ENCODE data around the gene S100A10. TPM values are rescaled to one million over a fixed set of nuclear protein-coding genes. Genes with fewer than 3 reads are reported as not detected.

S100A10 gene
- total RNA-seq, 6 experiments from 2014 or later: 390 to 518 (median 442) TPM

DNA sequence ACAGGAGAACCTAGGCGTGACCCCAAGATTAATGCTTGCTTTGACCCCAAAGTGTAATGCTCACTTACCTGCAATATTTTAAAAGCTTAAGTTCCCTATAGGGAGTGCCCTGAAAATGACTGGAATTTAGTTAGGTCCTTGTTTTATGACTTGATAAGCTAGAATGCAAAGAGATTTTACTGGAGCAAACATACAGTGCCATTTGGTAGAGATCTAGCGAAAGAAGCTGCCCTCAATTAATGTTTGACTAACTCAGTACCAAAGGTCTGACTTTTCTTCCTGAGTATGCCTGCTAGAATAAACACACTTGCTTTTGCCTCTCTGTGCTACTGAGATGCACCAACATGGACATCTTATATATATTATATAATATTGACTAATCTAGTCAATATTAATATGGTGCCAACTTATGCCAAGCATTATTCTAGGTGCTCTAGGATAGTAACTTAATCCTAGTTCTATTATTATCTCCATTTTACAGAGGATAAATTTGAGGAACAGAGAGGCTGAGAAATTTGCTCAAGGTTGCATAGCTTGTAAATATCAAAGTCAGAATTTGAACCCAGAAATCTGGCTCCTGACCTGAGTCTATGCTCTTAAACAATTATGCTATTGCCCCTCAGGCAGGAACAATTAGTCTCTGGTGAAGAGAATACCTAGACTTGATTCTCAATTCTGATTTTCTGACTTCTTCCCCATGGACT is 18.2 kb downstream of the S100A10 start:
- TF ChIP-seq CTCF (IDR thresholded peaks at IDR 0.05): no peak
- H3K9me3 Mint-ChIP-seq: no peaks in the 10 kb centered on the region
- peaks cover 7% of the 10 kb centered on the region for H3K36me3 Mint-ChIP-seq (ENCODE audit: low read depth)
- no peak overlapping the region for H3K27ac Mint-ChIP-seq
- H3K4me1 Mint-ChIP-seq (ENCODE audit: low read depth): peaks cover 63% of the 10 kb centered on the region
- no peak overlapping the region for H3K4me3 Mint-ChIP-seq
- peaks cover 3% of the 10 kb centered on the region for H3K27me3 Mint-ChIP-seq (ENCODE audit: insufficient read depth)
- DNase-seq: no peak

GRCh38 chr1:151972542-151973248 is 21.0 kb downstream of the S100A10 start:
- 0 out of 2 replicates have a peak, but pooled peaks cover 2% of the 10 kb centered on the region for H3K27me3 Mint-ChIP-seq (ENCODE audit: insufficient read depth)
- DNase-seq: peak; percentile 92
- H3K4me3 Mint-ChIP-seq: peak overlapping the region; percentile 8
- H3K9me3 Mint-ChIP-seq: no peaks in the 10 kb centered on the region
- peak overlapping the region; percentile 2 for H3K27ac Mint-ChIP-seq
- TF ChIP-seq CTCF (IDR thresholded peaks at IDR 0.05): no peak
- peaks cover 59% of the 10 kb centered on the region for H3K4me1 Mint-ChIP-seq (ENCODE audit: low read depth)
- no peaks in the 10 kb centered on the region for H3K36me3 Mint-ChIP-seq (ENCODE audit: low read depth)

DNA sequence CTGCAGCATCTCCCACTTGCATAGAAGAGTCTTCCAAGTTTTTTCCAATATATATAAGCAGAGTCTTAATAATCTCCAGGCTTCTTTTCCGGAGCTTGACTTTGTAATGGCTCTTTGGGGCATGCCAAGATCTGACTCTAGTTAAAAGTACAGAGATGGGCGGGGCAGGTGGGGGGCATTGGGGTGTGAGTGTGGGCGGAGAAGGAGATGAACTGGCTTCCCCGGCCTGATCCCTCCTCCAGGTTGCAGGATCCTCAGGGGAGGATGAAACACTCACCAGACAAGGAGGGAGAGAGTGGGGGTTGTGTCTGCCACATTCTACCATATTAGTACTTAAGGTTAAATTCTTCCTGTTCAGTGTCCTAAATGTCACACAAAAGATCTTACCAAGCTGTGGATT is 23.0 kb downstream of the S100A10 start:
- Mint-ChIP-seq H3K27ac (no peak overlapping the region), H3K36me3 (ENCODE audit: low read depth) (no peaks in the 10 kb centered on the region), H3K9me3 (no peaks in the 10 kb centered on the region), H3K27me3 (ENCODE audit: insufficient read depth) (peaks cover 4% of the 10 kb centered on the region; the same call in 1 of the 2 replicates), H3K4me1 (ENCODE audit: low read depth) (peaks cover 44% of the 10 kb centered on the region), H3K4me3 (no peak overlapping the region)
- TF ChIP-seq CTCF (IDR thresholded peaks at IDR 0.05): no peak
- DNase-seq: no peak

DNA sequence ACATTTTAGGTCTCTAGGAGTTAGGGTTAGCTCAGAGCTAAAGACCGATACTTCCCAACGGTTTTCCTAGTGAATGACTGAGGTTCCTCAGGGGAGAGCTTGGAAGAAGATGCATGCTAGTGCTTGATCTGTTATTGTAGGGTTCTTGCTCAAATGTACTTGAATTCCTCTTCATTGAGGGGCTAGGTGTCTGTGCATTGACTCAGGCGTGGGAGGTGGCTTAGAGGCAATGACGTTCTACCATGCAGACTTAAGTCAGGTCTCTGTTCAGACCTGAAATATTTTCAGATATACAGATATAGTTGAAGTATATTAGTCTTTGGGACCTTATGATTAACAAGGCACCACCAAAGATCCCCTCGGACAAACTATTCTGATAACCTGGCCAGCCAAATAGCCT is 23.5 kb downstream of the S100A10 start:
- H3K4me1 Mint-ChIP-seq (ENCODE audit: low read depth): peaks cover 44% of the 10 kb centered on the region

GRCh38 chr1:151968791-151969399 is 24.8 kb downstream of the S100A10 start:
- no peak for DNase-seq
- Mint-ChIP-seq H3K27me3 (ENCODE audit: insufficient read depth) (peaks cover 6% of the 10 kb centered on the region), H3K27ac (no peak overlapping the region)

More for the DNA sequence above, 23.5 kb downstream of the S100A10 start:
- H3K36me3 Mint-ChIP-seq (ENCODE audit: low read depth): no peaks in the 10 kb centered on the region
- H3K27me3 Mint-ChIP-seq (ENCODE audit: insufficient read depth): peaks cover 4% of the 10 kb centered on the region; the same call in 1 of the 2 replicates
- no peak overlapping the region for H3K27ac Mint-ChIP-seq
- TF ChIP-seq CTCF (IDR thresholded peaks at IDR 0.05): no peak
- no peak for DNase-seq
- H3K9me3 Mint-ChIP-seq: no peaks in the 10 kb centered on the region
- no peak overlapping the region for H3K4me3 Mint-ChIP-seq

More at GRCh38 chr1:151968791-151969399, 24.8 kb downstream of the S100A10 start:
- Mint-ChIP-seq H3K36me3 (ENCODE audit: low read depth) (no peaks in the 10 kb centered on the region), H3K4me1 (ENCODE audit: low read depth) (peaks cover 41% of the 10 kb centered on the region), H3K9me3 (no peaks in the 10 kb centered on the region), H3K4me3 (no peak overlapping the region)
- TF ChIP-seq CTCF (IDR thresholded peaks at IDR 0.05): no peak

Data from HFFc6 (cell line).